Left ventricle myocardium inferior (tissue), 1 donor: ENCODE measurements around the gene GPR108. TPM values are rescaled to one million over a fixed set of nuclear protein-coding genes. Genes with fewer than 3 reads are reported as not detected.
"Not testable (repeated sequence)": the region's sequence is repeated elsewhere in the genome, so short reads cannot be mapped to it uniquely, and the experiment has no call there.

ENCODE experiments used
- DNase-seq: peaks from one replicate; pipeline ENCODE4 v3.0.0-alpha.2; 2020
- H3K27ac ChIP-seq: fragments of 200-600 bp; replicated peaks from 2 replicates; pipeline ENCODE4 v1.8.0; 2021
- H3K27me3 ChIP-seq: fragments of 200-600 bp; 2 replicates; pipeline ENCODE4 v1.8.0; 2021; ENCODE audit warnings: low read depth
- H3K36me3 ChIP-seq: fragments of 200-600 bp; 2 replicates; pipeline ENCODE4 v1.8.0; 2021
- H3K4me1 ChIP-seq: fragments of 200-600 bp; 2 replicates; pipeline ENCODE4 v1.8.0; 2021
- H3K4me3 ChIP-seq: fragments of 200-600 bp; 2 replicates; pipeline ENCODE4 v1.8.0; 2021; ENCODE audit warnings: mild to moderate bottlenecking, moderate library complexity
- H3K9me3 ChIP-seq: fragments of 200-600 bp; replicated peaks from 2 replicates; pipeline ENCODE4 v1.8.0; 2021
- intact Hi-C: fragments of 100-400 bp; cut with micrococcal nuclease; formaldehyde crosslinking; loops from one replicate; pipeline ENCODE4 v1.11.0; 2022
- total RNA-seq: library from RNA; stranded (reverse); fragmentation: NEBNext Ultra II Directional; extraction: Animal tissue kit (Norgen Biotek cat#: 25700); gene quantifications from one replicate; pipeline ENCODE4 v1.2.1, GENCODE V29; 2021
- TF ChIP-seq, protein P1 (sequence below): fragments of 200-600 bp; IDR thresholded peaks from 2 replicates; pipeline ENCODE4 v1.8.0; 2021; ENCODE audit warnings: antibody characterized with exemption, mild to moderate bottlenecking, borderline replicate concordance
- donor health status: DM: no; HTN: yes; CAD: no; lungs with severe emphysema.

GPR108 gene
- total RNA-seq, 1 donor from 2014 or later, result 22.4 TPM

DNA sequence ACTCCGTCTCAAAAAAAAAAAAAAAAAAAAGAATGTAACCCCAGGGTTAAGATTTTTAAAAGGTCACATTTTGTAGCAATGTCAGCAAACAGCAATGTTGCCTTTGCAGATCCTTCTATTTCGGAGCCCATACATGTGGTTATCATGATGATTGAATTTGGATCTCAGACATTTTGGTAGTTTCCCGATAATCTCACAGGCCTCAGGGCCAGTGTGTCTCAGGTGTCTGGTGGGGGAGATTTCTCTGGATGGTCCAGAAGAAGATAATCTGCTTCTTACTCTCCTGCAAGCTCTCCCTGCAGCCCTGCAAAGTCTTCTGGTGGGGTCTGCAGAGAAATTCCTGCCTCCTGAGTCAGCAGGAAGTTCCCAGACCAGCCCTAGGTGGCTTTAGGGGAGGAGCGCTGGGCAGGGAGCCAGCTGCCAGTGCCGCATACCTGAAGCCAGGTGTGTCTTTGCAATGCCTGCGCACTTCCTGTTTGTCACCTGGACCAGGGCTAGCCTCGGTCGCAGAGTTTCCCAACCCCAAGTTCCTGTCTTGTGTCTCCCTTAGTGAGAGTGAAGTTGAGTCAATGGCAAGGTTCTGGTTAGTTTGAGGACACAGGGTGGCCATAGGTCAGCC lies 28.5 kb upstream of the GPR108 start:
- DNase-seq, result no peak
- TF ChIP-seq, protein P1, sequence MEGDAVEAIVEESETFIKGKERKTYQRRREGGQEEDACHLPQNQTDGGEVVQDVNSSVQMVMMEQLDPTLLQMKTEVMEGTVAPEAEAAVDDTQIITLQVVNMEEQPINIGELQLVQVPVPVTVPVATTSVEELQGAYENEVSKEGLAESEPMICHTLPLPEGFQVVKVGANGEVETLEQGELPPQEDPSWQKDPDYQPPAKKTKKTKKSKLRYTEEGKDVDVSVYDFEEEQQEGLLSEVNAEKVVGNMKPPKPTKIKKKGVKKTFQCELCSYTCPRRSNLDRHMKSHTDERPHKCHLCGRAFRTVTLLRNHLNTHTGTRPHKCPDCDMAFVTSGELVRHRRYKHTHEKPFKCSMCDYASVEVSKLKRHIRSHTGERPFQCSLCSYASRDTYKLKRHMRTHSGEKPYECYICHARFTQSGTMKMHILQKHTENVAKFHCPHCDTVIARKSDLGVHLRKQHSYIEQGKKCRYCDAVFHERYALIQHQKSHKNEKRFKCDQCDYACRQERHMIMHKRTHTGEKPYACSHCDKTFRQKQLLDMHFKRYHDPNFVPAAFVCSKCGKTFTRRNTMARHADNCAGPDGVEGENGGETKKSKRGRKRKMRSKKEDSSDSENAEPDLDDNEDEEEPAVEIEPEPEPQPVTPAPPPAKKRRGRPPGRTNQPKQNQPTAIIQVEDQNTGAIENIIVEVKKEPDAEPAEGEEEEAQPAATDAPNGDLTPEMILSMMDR, result no peak
- Histone ChIP-seq H3K9me3 (no peaks in the 10 kb centered on the region), H3K4me1 (peaks cover 16% of the 10 kb centered on the region), H3K4me3 (no peak overlapping the region), H3K27me3 (peaks cover 63% of the 10 kb centered on the region), H3K36me3 (no peaks in the 10 kb centered on the region), H3K27ac (no peak overlapping the region)
- intact Hi-C loops, result no loop called here

DNA sequence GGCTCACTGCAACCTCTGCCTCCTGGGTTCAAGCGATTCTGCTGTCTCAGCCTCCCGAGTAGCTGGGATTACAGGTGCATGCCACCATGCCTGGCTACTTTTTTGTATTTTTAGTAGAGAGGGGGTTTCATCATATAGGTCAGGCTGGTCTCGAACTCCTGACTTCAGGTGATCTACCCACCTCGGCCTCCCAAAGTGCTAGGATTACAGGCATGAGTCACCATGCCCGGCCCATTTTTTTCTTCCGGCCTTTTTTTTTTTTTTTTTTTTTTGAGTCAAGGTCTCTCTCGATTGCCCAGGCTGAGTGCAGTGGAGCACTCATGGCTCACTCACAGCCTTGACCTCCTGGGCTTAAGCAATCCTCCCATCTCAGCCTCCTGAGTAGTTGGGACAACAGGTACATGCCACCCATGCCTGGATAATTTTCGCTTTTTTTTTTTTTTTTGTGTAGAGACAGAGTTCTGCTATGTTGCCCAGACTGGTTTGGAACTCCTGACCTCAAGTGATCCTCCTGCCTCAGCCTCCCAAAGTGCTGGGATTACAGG lies 24.9 kb upstream of the GPR108 start:
- DNase-seq, H3K36me3 ChIP-seq, H3K27ac ChIP-seq, intact Hi-C loops, H3K4me3 ChIP-seq, H3K4me1 ChIP-seq, H3K9me3 ChIP-seq: not testable (repeated sequence)
- H3K27me3 ChIP-seq, result peaks cover 39% of the 10 kb centered on the region

DNA sequence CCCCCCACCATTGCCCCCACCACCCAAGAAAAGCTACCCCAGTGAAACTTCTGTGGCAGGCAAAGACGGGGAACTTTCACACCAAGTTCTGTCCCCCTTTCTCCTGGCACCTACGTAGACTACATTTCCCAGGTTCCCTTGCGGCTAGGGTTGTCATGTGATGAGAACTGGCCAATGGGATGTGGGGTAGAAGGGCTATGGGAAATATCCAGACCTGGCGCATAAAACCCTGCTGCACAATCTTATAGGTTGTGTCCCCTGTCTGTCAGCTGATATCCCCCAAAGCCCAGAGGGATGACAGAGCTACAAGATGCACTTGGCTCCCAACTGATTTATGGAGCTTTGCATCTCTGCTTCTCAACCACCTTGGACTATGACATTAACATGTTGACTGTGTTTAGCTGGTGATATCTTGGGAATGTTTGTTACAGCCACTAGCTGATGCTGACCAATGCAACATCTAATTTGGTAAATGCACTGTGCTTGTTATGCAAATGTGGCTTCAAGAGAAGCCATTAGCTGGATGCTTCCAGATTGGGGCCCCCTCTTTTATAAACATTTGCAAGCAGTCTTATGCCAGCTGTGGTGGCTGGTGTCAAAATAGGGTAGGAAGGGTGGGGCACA lies 23.8 kb upstream of the GPR108 start:
- intact Hi-C loops, result no loop called here
- Histone ChIP-seq H3K9me3 (no peaks in the 10 kb centered on the region), H3K4me1 (no peaks in the 10 kb centered on the region), H3K4me3 (no peak overlapping the region), H3K36me3 (no peaks in the 10 kb centered on the region), H3K27me3 (peaks cover 28% of the 10 kb centered on the region), H3K27ac (no peak overlapping the region)
- TF ChIP-seq, protein P1, result no peak
- no peak for DNase-seq

DNA sequence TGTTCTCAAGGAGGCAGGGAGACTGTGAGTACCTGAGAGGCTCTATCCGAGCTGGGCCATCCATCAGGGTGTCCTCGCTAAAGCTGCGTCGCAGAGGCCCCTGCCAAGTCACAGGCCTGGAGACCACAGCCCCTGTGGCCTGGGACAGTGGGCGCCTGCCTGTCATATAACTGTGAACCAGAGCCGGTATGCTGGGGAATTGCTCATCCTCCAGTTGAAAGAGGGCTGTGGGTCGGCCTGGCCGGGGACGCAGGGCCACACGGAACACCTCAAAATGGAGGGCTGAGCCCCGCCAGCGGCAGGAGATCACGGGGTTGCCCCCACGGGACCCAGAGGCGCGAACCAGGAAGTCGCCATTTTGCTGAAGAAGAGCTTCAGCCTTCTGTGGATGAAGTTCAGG lies 23.2 kb upstream of the GPR108 start:
- H3K4me1 ChIP-seq, result no peaks in the 10 kb centered on the region
- H3K27me3 ChIP-seq, result peaks cover 22% of the 10 kb centered on the region
- TF ChIP-seq, protein P1, result no peak
- no peak overlapping the region for H3K27ac ChIP-seq
- H3K4me3 ChIP-seq, result no peak overlapping the region
- no peaks in the 10 kb centered on the region for H3K9me3 ChIP-seq
- intact Hi-C loops, result no loop called here
- no peak for DNase-seq
- H3K36me3 ChIP-seq, result no peaks in the 10 kb centered on the region

DNA sequence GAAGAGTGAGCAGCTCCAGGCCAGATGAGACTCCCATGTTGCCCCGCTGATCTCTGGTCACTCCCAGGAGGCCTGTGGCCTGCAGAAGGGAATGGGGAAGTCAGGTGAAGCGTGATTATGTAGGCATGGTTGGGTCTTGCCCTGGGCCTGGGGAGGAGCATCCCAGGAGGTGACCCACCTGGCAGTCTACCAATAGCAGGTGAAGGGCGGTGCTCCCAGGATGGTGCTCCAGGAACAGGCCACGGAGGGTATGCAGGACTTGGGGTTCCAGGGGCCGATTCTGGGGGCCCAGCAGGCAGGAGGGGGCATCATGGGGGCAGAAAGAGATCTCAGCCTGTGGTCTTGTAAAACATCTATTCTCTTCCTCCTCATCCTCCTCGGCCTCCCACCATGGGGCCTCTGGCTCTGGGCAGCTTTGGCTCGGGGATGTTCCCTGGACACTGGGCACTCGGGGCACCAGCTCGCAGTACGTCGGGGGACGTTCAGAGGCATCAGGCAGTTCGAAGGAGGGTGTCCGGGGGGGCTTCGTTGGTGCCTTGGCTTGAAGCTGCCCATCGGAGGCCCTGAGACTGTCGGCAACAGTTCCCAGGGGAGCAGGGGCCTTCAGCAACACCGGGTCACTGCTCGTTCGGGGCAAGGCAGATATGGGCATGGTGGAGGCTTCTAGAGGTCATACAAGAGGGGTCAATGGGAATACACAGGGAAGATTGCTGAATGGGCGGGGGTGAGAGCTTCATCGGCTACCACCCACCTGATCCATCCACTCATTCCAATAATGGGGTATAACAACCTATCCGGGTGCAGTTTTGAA lies 17.5 kb upstream of the GPR108 start:
- Histone ChIP-seq H3K4me1 (peaks cover 22% of the 10 kb centered on the region), H3K4me3 (no peak overlapping the region), H3K27me3 (no peaks in the 10 kb centered on the region), H3K36me3 (peaks cover 28% of the 10 kb centered on the region), H3K27ac (no peak overlapping the region), H3K9me3 (no peaks in the 10 kb centered on the region)
- TF ChIP-seq, protein P1, result no peak
- intact Hi-C loops, result no loop called here
- no peak for DNase-seq
